ENCODE results near the gene GRWD1.

The GRWD1 gene

GRCh38 chr19:48418317-48419064 lies 27.3 kb upstream of the GRWD1 start:
- Histone ChIP-seq H4K20me1 (ENCODE audit: insufficient read depth, low read length) (no peaks in the 10 kb centered on the region), H3K4me1 (ENCODE audit: insufficient read depth, low read length, severe bottlenecking) (peaks cover 5% of the 10 kb centered on the region), H3K27me3 (ENCODE audit: insufficient read depth, low read length) (no peaks in the 10 kb centered on the region), H3K4me2 (ENCODE audit: low read length) (peak overlapping the region; percentile 53), H3K9me2 (ENCODE audit: low read depth, low read length) (no peaks in the 10 kb centered on the region), H3F3A (ENCODE audit: insufficient read depth, low read length) (no peaks in the 10 kb centered on the region), H3K79me2 (ENCODE audit: insufficient read depth, low read length) (no peaks in the 10 kb centered on the region), H3K9me3 (ENCODE audit: low read length) (no peaks in the 10 kb centered on the region), H3K4me3 (ENCODE audit: low read depth, low read length, poor library complexity, severe bottlenecking) (peak overlapping the region; percentile 57), H3K36me3 (ENCODE audit: insufficient read depth, low read length) (no peaks in the 10 kb centered on the region), H2AFZ (ENCODE audit: low read length) (no peak overlapping the region), H3K9ac (ENCODE audit: low read length) (peak overlapping the region; percentile 30; the same call in 1 of the 2 replicates), H3K27ac (ENCODE audit: low read depth, low read length, poor library complexity, severe bottlenecking) (no peak overlapping the region)
- TF ChIP-seq EZH2 (IDR thresholded peaks at IDR 0.05; ENCODE audit: borderline replicate concordance, low read length), result no peak
- TF ChIP-seq, protein P1, sequence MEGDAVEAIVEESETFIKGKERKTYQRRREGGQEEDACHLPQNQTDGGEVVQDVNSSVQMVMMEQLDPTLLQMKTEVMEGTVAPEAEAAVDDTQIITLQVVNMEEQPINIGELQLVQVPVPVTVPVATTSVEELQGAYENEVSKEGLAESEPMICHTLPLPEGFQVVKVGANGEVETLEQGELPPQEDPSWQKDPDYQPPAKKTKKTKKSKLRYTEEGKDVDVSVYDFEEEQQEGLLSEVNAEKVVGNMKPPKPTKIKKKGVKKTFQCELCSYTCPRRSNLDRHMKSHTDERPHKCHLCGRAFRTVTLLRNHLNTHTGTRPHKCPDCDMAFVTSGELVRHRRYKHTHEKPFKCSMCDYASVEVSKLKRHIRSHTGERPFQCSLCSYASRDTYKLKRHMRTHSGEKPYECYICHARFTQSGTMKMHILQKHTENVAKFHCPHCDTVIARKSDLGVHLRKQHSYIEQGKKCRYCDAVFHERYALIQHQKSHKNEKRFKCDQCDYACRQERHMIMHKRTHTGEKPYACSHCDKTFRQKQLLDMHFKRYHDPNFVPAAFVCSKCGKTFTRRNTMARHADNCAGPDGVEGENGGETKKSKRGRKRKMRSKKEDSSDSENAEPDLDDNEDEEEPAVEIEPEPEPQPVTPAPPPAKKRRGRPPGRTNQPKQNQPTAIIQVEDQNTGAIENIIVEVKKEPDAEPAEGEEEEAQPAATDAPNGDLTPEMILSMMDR (IDR thresholded peaks at IDR 0.05; ENCODE audit: low read length), result no peak; the same call in 1 of the 2 replicates

DNA sequence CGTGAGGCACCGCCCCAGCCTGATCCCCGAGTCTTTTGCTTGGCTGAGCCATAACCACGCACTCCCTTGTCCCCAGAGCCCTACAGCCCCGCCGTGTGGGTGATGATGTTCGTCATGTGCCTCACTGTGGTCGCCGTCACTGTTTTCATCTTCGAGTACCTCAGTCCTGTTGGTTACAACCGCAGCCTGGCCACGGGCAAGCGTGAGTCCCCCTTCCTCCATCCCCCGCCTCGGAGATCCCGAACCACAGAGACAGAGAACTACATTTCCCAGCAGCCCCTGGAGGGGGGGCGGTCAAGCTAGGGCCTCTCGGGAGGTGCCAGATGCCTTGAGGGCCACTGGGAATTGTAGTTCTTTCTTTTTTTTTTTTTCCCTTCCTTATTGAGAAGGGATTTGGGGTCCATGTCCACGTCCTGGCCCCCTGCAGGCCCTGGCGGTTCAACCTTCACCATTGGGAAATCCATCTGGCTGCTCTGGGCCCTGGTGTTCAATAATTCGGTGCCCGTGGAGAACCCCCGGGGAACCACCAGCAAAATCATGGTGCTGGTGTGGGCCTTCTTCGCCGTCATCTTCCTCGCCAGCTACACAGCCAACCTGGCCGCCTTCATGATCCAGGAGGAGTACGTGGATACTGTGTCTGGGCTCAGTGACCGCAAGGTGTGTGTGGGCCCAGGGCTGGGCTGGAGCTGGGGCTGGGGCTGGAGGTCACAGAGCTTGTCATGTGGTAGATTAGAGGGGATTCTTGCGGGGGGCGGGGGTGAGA lies 26.4 kb upstream of the GRWD1 start:
- H3K9ac ChIP-seq (ENCODE audit: low read length), result peak overlapping the region; percentile 56; the same call in 1 of the 2 replicates
- H2AFZ ChIP-seq (ENCODE audit: low read length), result no peak overlapping the region
- H3K36me3 ChIP-seq (ENCODE audit: insufficient read depth, low read length), result no peaks in the 10 kb centered on the region
- H3K9me2 ChIP-seq (ENCODE audit: low read depth, low read length), result no peaks in the 10 kb centered on the region
- no peak overlapping the region for H3K27ac ChIP-seq (ENCODE audit: low read depth, low read length, poor library complexity, severe bottlenecking)
- no peaks in the 10 kb centered on the region for H3K9me3 ChIP-seq (ENCODE audit: low read length)
- peaks cover 6% of the 10 kb centered on the region for H3K4me1 ChIP-seq (ENCODE audit: insufficient read depth, low read length, severe bottlenecking)
- no peak for TF ChIP-seq EZH2 (IDR thresholded peaks at IDR 0.05; ENCODE audit: borderline replicate concordance, low read length)
- TF ChIP-seq, protein P1 (IDR thresholded peaks at IDR 0.05; ENCODE audit: low read length), result no peak
- no peaks in the 10 kb centered on the region for H3K27me3 ChIP-seq (ENCODE audit: insufficient read depth, low read length)
- H4K20me1 ChIP-seq (ENCODE audit: insufficient read depth, low read length), result no peaks in the 10 kb centered on the region
- H3K79me2 ChIP-seq (ENCODE audit: insufficient read depth, low read length), result no peaks in the 10 kb centered on the region
- peak overlapping the region; percentile 53 for H3K4me2 ChIP-seq (ENCODE audit: low read length)
- no peaks in the 10 kb centered on the region for H3F3A ChIP-seq (ENCODE audit: insufficient read depth, low read length)
- H3K4me3 ChIP-seq (ENCODE audit: low read depth, low read length, poor library complexity, severe bottlenecking), result peak overlapping the region; percentile 57

DNA sequence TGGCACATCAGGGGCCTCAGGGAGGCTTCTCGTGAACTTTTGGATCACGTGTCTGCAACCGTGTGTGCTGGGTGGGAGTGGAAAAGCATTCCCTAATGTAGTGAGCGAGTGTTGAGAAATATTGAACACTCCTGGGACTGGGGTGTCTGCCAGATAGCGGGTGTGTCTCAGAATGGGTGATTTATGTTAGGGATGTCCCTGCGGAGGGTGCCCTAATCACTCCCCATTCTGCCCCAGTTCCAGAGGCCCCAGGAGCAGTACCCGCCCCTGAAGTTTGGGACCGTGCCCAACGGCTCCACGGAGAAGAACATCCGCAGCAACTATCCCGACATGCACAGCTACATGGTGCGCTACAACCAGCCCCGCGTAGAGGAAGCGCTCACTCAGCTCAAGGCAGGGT lies 24.2 kb upstream of the GRWD1 start:
- Histone ChIP-seq H3F3A (ENCODE audit: insufficient read depth, low read length) (no peaks in the 10 kb centered on the region), H4K20me1 (ENCODE audit: insufficient read depth, low read length) (no peaks in the 10 kb centered on the region), H3K36me3 (ENCODE audit: insufficient read depth, low read length) (no peaks in the 10 kb centered on the region), H3K27me3 (ENCODE audit: insufficient read depth, low read length) (no peaks in the 10 kb centered on the region), H3K79me2 (ENCODE audit: insufficient read depth, low read length) (no peaks in the 10 kb centered on the region), H3K4me1 (ENCODE audit: insufficient read depth, low read length, severe bottlenecking) (peaks cover 12% of the 10 kb centered on the region), H3K27ac (ENCODE audit: low read depth, low read length, poor library complexity, severe bottlenecking) (no peak overlapping the region), H3K9me2 (ENCODE audit: low read depth, low read length) (no peaks in the 10 kb centered on the region), H3K4me2 (ENCODE audit: low read length) (no peak overlapping the region), H3K9ac (ENCODE audit: low read length) (no peak overlapping the region), H3K9me3 (ENCODE audit: low read length) (no peaks in the 10 kb centered on the region), H2AFZ (ENCODE audit: low read length) (no peak overlapping the region), H3K4me3 (ENCODE audit: low read depth, low read length, poor library complexity, severe bottlenecking) (no peak overlapping the region)
- no peak for TF ChIP-seq EZH2 (IDR thresholded peaks at IDR 0.05; ENCODE audit: borderline replicate concordance, low read length)
- TF ChIP-seq, protein P1 (IDR thresholded peaks at IDR 0.05; ENCODE audit: low read length), result no peak
